Measurements from ENCODE around the gene BACH2. TPM values are rescaled to one million over a fixed set of nuclear protein-coding genes. Genes with fewer than 3 reads are reported as not detected.

BACH2 gene
- total RNA-seq, 1 donor from 2014 or later: 6.4 TPM

DNA sequence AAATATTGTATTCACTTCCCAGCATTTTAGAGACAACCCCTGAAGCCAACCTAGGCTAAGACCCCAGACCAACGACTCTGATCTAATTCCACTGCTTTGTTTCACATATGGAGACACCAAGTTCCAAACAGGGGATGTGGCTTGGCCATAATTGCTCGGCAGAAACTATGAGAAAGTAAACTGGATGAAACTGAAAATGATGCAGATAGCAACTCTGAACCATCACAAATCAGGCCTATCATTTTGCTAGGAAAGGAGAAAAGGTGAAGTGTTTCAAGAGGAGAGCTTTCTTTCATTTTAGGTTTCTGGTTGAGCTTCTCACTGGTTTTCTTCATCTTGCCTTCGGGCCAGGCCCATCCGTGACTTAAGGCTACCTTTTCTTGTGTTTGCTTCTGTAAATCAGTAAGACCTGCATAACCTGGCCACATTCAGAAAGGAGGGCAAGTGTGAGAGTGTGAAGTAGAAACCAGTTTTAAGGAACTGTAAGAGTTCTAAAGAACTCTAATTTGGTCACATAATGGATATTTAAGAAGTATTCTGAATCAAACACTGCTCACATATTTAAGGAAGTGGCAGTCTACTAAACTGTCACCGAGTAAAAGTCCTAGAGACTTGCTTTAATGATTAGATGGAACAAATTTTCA is 105.8 kb downstream of the BACH2 start:
- H3K36me3 ChIP-seq: no peaks in the 10 kb centered on the region
- H3K4me3 ChIP-seq: no peak overlapping the region
- H3K27ac ChIP-seq: no peak overlapping the region
- H3K9me3 ChIP-seq: no peaks in the 10 kb centered on the region
- TF ChIP-seq CTCF (IDR thresholded peaks at IDR 0.05) (no peak), POLR2A (IDR thresholded peaks at IDR 0.05) (no peak), POLR2AphosphoS5 (IDR thresholded peaks at IDR 0.05; ENCODE audit: insufficient read depth in 1 of 2, low read depth in 1 of 2) (no peak)
- no peak for DNase-seq (ENCODE audit: extremely low spot score in 2 of 2)
- intact Hi-C loops (cut with DNase I): no loop called here
- no peaks in the 10 kb centered on the region for H3K27me3 ChIP-seq
- peaks cover 26% of the 10 kb centered on the region for H3K4me1 ChIP-seq

DNA sequence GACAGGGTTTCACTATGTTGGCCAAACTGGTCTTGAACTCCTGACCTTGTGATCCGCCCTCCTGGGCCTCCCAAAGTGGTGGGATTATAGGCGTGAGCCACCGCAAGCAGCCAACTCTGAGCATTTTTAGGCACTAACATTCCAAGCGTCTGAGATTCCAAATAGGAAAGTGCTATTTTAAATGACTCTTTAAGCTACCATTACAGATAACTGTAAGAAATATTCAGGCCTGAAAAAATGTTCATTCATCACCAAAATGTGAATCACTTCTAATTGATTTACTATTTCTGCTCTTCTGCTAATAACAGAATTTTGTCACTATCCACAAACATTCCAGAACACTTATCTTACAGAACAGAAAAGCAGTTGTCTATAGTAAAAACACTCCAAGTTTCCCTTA is 106.5 kb downstream of the BACH2 start:
- DNase-seq (ENCODE audit: extremely low spot score in 2 of 2): no peak
- intact Hi-C loops (cut with DNase I): no loop called here
- H3K27me3 ChIP-seq: no peaks in the 10 kb centered on the region
- H3K27ac ChIP-seq: no peak overlapping the region
- H3K4me3 ChIP-seq: no peak overlapping the region
- H3K9me3 ChIP-seq: no peaks in the 10 kb centered on the region
- TF ChIP-seq POLR2AphosphoS5 (IDR thresholded peaks at IDR 0.05; ENCODE audit: insufficient read depth in 1 of 2, low read depth in 1 of 2) (no peak), CTCF (IDR thresholded peaks at IDR 0.05) (no peak), POLR2A (IDR thresholded peaks at IDR 0.05) (no peak)
- peaks cover 26% of the 10 kb centered on the region for H3K4me1 ChIP-seq
- no peaks in the 10 kb centered on the region for H3K36me3 ChIP-seq

GRCh38 chr6:90187437-90188121 is 109.1 kb downstream of the BACH2 start:
- H3K9me3 ChIP-seq: no peaks in the 10 kb centered on the region

GRCh38 chr6:90186637-90187371 is 109.8 kb downstream of the BACH2 start:
- TF ChIP-seq POLR2AphosphoS5 (IDR thresholded peaks at IDR 0.05; ENCODE audit: insufficient read depth in 1 of 2, low read depth in 1 of 2) (peak in 1 of 2 donors; percentile 42), CTCF (IDR thresholded peaks at IDR 0.05) (no peak), POLR2A (IDR thresholded peaks at IDR 0.05) (no peak)
- no peak for DNase-seq (ENCODE audit: extremely low spot score in 2 of 2)
- Histone ChIP-seq H3K36me3 (no peaks in the 10 kb centered on the region), H3K9me3 (no peaks in the 10 kb centered on the region), H3K27me3 (no peaks in the 10 kb centered on the region), H3K27ac (no peak overlapping the region), H3K4me3 (no peak overlapping the region), H3K4me1 (peaks cover 18% of the 10 kb centered on the region)
- intact Hi-C loops (cut with DNase I): no loop called here

More at GRCh38 chr6:90187437-90188121, 109.1 kb downstream of the BACH2 start:
- TF ChIP-seq CTCF (IDR thresholded peaks at IDR 0.05): no peak
- TF ChIP-seq POLR2AphosphoS5 (IDR thresholded peaks at IDR 0.05; ENCODE audit: insufficient read depth in 1 of 2, low read depth in 1 of 2): no peak
- TF ChIP-seq POLR2A (IDR thresholded peaks at IDR 0.05): no peak
- Histone ChIP-seq H3K4me3 (no peak overlapping the region), H3K36me3 (no peaks in the 10 kb centered on the region), H3K27me3 (no peaks in the 10 kb centered on the region), H3K4me1 (peaks cover 18% of the 10 kb centered on the region), H3K27ac (no peak overlapping the region)
- DNase-seq (ENCODE audit: extremely low spot score in 2 of 2): no peak
- intact Hi-C loops (cut with DNase I): no loop called here
